Astrocyte (in vitro differentiated cells and primary cell): Measurements from ENCODE around the gene ABCA3. TPM values are rescaled to one million over a fixed set of nuclear protein-coding genes. Genes with fewer than 3 reads are reported as not detected.
A peak's percentile ranks its signal among the peaks of the same experiment; 100 is the strongest.

Experiments
- DNase-seq: peaks from one replicate; pipeline ENCODE4 v3.0.0-alpha.2; 2010; ENCODE audit warnings: low read depth
- FAIRE-seq: peaks from 2 replicates; lab custom pipeline; 2011; peaks lifted over from hg19 to GRCh38; lab: Jason Lieb, UNC
- H2AFZ ChIP-seq: 2 replicates; pipeline ENCODE4 v1.6.0; 2012; ENCODE audit warnings: low read depth, low read length, inconsistent platforms
- H3K27ac ChIP-seq: 2 replicates; pipeline ENCODE4 v1.5.1; 2011; ENCODE audit warnings: low read depth, low read length, inconsistent platforms
- H3K27me3 ChIP-seq: 2 replicates; pipeline ENCODE4 v1.6.0; 2011; ENCODE audit warnings: low read length, inconsistent platforms; ENCODE audit not compliant: insufficient read depth
- H3K36me3 ChIP-seq: 2 replicates; pipeline ENCODE4 v1.5.1; 2011; ENCODE audit warnings: low read length, inconsistent platforms; ENCODE audit not compliant: insufficient read depth
- H3K4me1 ChIP-seq: 2 replicates; pipeline ENCODE4 v1.5.1; 2011; ENCODE audit warnings: low read length, inconsistent platforms; ENCODE audit not compliant: insufficient read depth
- H3K4me2 ChIP-seq: 2 replicates; pipeline ENCODE4 v1.6.0; 2012; ENCODE audit warnings: low read length, inconsistent platforms
- H3K4me3 ChIP-seq: 2 replicates; pipeline ENCODE4 v1.5.1; 2011; ENCODE audit warnings: low read depth, mild to moderate bottlenecking, low read length, inconsistent platforms; ENCODE audit not compliant: insufficient read depth
- H3K79me2 ChIP-seq: 2 replicates; pipeline ENCODE4 v1.6.0; 2012; ENCODE audit warnings: mild to moderate bottlenecking, low read length, inconsistent platforms; ENCODE audit not compliant: insufficient read depth
- H3K9ac ChIP-seq: 2 replicates; pipeline ENCODE4 v1.6.0; 2012; ENCODE audit warnings: mild to moderate bottlenecking, low read length, inconsistent platforms
- H3K9me3 ChIP-seq: 2 replicates; pipeline ENCODE4 v1.5.1; 2012; ENCODE audit warnings: low read depth, mild to moderate bottlenecking, low read length, inconsistent platforms; ENCODE audit not compliant: insufficient read depth
- H4K20me1 ChIP-seq: 2 replicates; pipeline ENCODE4 v1.6.0; 2012; ENCODE audit warnings: low read length, inconsistent platforms; ENCODE audit not compliant: insufficient read depth
- H3K27ac Mint-ChIP-seq: one replicate; pipeline ENCODE4 v1.8.0; 2021; ENCODE audit warnings: mild to moderate bottlenecking, mixed read lengths; ENCODE audit not compliant: unreplicated experiment
- H3K27me3 Mint-ChIP-seq: one replicate; pipeline ENCODE4 v1.8.0; 2021; ENCODE audit warnings: low read depth, mixed read lengths; ENCODE audit not compliant: unreplicated experiment
- H3K36me3 Mint-ChIP-seq: one replicate; pipeline ENCODE4 v1.8.0; 2021; ENCODE audit warnings: low read depth, mixed read lengths; ENCODE audit not compliant: unreplicated experiment
- H3K4me1 Mint-ChIP-seq: one replicate; pipeline ENCODE4 v1.8.0; 2021; ENCODE audit warnings: low read depth, mixed read lengths; ENCODE audit not compliant: unreplicated experiment
- H3K4me3 Mint-ChIP-seq: one replicate; pipeline ENCODE4 v1.8.0; 2021; ENCODE audit warnings: mild to moderate bottlenecking, moderate library complexity, mixed read lengths; ENCODE audit not compliant: unreplicated experiment
- H3K9me3 Mint-ChIP-seq: one replicate; pipeline ENCODE4 v1.8.0; 2021; ENCODE audit warnings: mild to moderate bottlenecking, mixed read lengths; ENCODE audit not compliant: unreplicated experiment
- CTCF ChIP-seq: IDR thresholded peaks from 2 replicates; pipeline ENCODE4 v1.5.1; 2011; ENCODE audit warnings: low read depth, mild to moderate bottlenecking, inconsistent platforms, low read length, moderate library complexity; ENCODE audit not compliant: insufficient read depth
- EZH2 ChIP-seq: IDR thresholded peaks from 2 replicates; pipeline ENCODE4 v1.6.1; 2012; ENCODE audit warnings: mild to moderate bottlenecking, low read length, inconsistent platforms; ENCODE audit not compliant: insufficient read depth
- total RNA-seq: library from RNA; stranded (reverse); gene quantifications from 2 replicates; pipeline ENCODE4 v1.2.1, GENCODE V29; 2021

Gene ABCA3
- total RNA-seq, 1 donor from 2014 or later, result 4.8 TPM

- Histone ChIP-seq H4K20me1 (peaks cover 72% of the 10 kb centered on the region), H3K27ac (no peak overlapping the region), H3K4me2 (no peak overlapping the region), H3K9me3 (no peaks in the 10 kb centered on the region), H3K79me2 (peaks cover 51% of the 10 kb centered on the region), H2AFZ (no peak overlapping the region), H3K36me3 (peaks cover 65% of the 10 kb centered on the region), H3K4me1 (peaks cover 7% of the 10 kb centered on the region), H3K4me3 (no peak overlapping the region), H3K27me3 (no peaks in the 10 kb centered on the region), H3K9ac (no peak overlapping the region)
- no peaks in the 10 kb centered on the region for H3K9me3 Mint-ChIP-seq
- H3K27ac Mint-ChIP-seq, result no peak overlapping the region
- no peak overlapping the region for H3K4me3 Mint-ChIP-seq
- FAIRE-seq (no peak), DNase-seq (no peak)
- peaks cover 15% of the 10 kb centered on the region for H3K36me3 Mint-ChIP-seq
- H3K27me3 Mint-ChIP-seq, result no peaks in the 10 kb centered on the region
- TF ChIP-seq EZH2, result no peak
- TF ChIP-seq CTCF, result no peak
- peaks cover 9% of the 10 kb centered on the region for H3K4me1 Mint-ChIP-seq
Measured at GRCh38 chr16:2256531-2257140, 83.9 kb downstream of the ABCA3 start.

- H3K27ac Mint-ChIP-seq, result no peak overlapping the region
- H3K4me1 Mint-ChIP-seq, result peaks cover 9% of the 10 kb centered on the region
- Histone ChIP-seq H3K27me3 (no peaks in the 10 kb centered on the region), H3K4me1 (peaks cover 7% of the 10 kb centered on the region), H3K4me2 (no peak overlapping the region), H3K4me3 (no peak overlapping the region), H2AFZ (no peak overlapping the region), H3K36me3 (peaks cover 45% of the 10 kb centered on the region), H3K9ac (no peak overlapping the region), H3K27ac (no peak overlapping the region), H3K79me2 (peaks cover 25% of the 10 kb centered on the region), H3K9me3 (no peaks in the 10 kb centered on the region), H4K20me1 (peaks cover 61% of the 10 kb centered on the region)
- H3K36me3 Mint-ChIP-seq, result peaks cover 15% of the 10 kb centered on the region
- H3K4me3 Mint-ChIP-seq, result peak overlapping the region; percentile 64
- no peak for TF ChIP-seq EZH2
- H3K27me3 Mint-ChIP-seq, result no peaks in the 10 kb centered on the region
- DNase-seq, result no peak
- H3K9me3 Mint-ChIP-seq, result no peaks in the 10 kb centered on the region
- no peak for FAIRE-seq
Measured at GRCh38 chr16:2253293-2253692, 87.2 kb downstream of the ABCA3 start.

- Mint-ChIP-seq H3K4me3 (peak overlapping the region; percentile 64), H3K36me3 (peaks cover 15% of the 10 kb centered on the region), H3K4me1 (peaks cover 9% of the 10 kb centered on the region), H3K27ac (no peak overlapping the region), H3K9me3 (no peaks in the 10 kb centered on the region), H3K27me3 (no peaks in the 10 kb centered on the region)
- Histone ChIP-seq H2AFZ (no peak overlapping the region), H3K9me3 (no peaks in the 10 kb centered on the region), H3K4me3 (no peak overlapping the region), H3K9ac (no peak overlapping the region), H3K4me1 (peaks cover 7% of the 10 kb centered on the region), H3K79me2 (peaks cover 21% of the 10 kb centered on the region), H4K20me1 (peaks cover 56% of the 10 kb centered on the region), H3K36me3 (peaks cover 41% of the 10 kb centered on the region), H3K27me3 (no peaks in the 10 kb centered on the region), H3K4me2 (no peak overlapping the region), H3K27ac (peak overlapping the region; percentile 19)
- no peak for FAIRE-seq
- DNase-seq, result no peak
- no peak for TF ChIP-seq EZH2
- TF ChIP-seq CTCF, result no peak
Measured at GRCh38 chr16:2252806-2253148, 87.8 kb downstream of the ABCA3 start.
